ENCODE data around the gene OTUB1.

OTUB1 gene

DNA sequence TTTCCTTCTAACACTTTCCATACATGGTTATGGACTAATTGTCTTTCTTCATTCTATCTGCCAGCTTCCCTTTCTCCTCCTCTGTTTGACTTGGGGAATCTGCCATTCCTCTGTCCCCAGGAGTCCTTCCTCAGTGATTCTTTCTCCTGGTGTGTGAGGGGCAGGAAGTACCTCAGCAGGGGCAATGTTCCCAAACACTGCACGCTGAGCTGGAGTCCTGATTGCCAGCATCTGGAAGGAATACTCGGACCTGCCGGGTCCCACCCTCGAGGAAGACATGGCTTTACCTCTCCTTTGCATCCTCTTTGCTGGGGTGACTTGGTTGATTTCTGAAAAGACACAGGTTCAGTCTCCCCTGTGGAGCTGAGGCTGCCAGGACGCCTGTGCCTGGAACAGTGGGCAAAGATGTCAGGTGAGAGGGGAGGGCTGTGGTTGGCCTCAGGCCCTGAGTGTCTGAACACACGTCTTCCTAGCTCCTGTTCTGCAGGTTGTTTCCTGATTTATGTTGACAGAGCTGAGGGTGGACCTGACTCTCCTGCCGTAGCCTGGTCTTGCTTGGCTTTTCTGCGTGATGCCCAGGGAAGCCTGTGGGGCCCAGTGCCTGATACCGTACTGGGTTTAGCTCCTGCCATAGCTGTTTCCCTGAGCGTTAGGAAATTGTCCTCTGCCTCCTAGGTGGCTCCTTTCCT, 7.5 kb upstream of the OTUB1 start:
- peak overlapping the region in 1 of 2 experiments; percentile 23 for H3K23ac ChIP-seq (ENCODE audit: low read length in 2 of 2)
- 74% methylated on average over 9 of the region's 10 CpGs for WGBS
- H3K9ac ChIP-seq (ENCODE audit: low read length) = no peak overlapping the region
- H2AK5ac ChIP-seq (ENCODE audit: low read length, severe bottlenecking) = peak overlapping the region; percentile 27
- peaks cover 34% of the 10 kb centered on the region for H3K4me1 ChIP-seq (ENCODE audit: control insufficient read depth, insufficient read depth, low read depth, low read length)
- peaks cover 16% of the 10 kb centered on the region for H3K79me1 ChIP-seq (replicated peaks; ENCODE audit: low read length, poor library complexity, severe bottlenecking)
- DNase-seq = no peak
- H3K9me3 ChIP-seq (ENCODE audit: control insufficient read depth, low read length) = no peaks in the 10 kb centered on the region
- H3K27ac ChIP-seq (ENCODE audit: low read length, poor library complexity, severe bottlenecking) = no peak overlapping the region
- no peak overlapping the region for H3K4me2 ChIP-seq (ENCODE audit: low read length, poor library complexity, severe bottlenecking)
- H3K4me3 ChIP-seq (ENCODE audit: insufficient read depth in 1 of 2, low read depth in 1 of 2, low read length in 2 of 2) = no peak overlapping the region
- no peak overlapping the region for H2AFZ ChIP-seq (ENCODE audit: low read depth, low read length)
- no peak overlapping the region for H3K18ac ChIP-seq (ENCODE audit: low read depth in 1 of 2, low read length in 2 of 2)
- no peaks in the 10 kb centered on the region for H3K27me3 ChIP-seq (ENCODE audit: control insufficient read depth in 1 of 2, insufficient read depth in 1 of 2, low read length in 2 of 2)
- H4K8ac ChIP-seq (ENCODE audit: low read length) = no peak overlapping the region
- H3K4ac ChIP-seq (ENCODE audit: low read depth in 1 of 2, low read length in 2 of 2) = no peak overlapping the region
- H4K91ac ChIP-seq (ENCODE audit: low read length) = no peak overlapping the region
- peaks cover 13 to 23% of the 10 kb centered on the region in 2 experiments for H3K36me3 ChIP-seq (ENCODE audit: control insufficient read depth in 1 of 2, insufficient read depth in 2 of 2, low read depth in 1 of 2, low read length in 2 of 2)
- H2BK5ac ChIP-seq (ENCODE audit: low read depth, low read length, poor library complexity, severe bottlenecking) = no peak overlapping the region
- H2BK15ac ChIP-seq (ENCODE audit: low read depth, poor library complexity, severe bottlenecking) = no peak overlapping the region
- no peak overlapping the region for H3K14ac ChIP-seq (ENCODE audit: low read length in 2 of 2)
- no peak overlapping the region for H2BK120ac ChIP-seq (ENCODE audit: low read depth, low read length)
- H2BK12ac ChIP-seq (ENCODE audit: low read length in 2 of 2) = no peak overlapping the region

DNA sequence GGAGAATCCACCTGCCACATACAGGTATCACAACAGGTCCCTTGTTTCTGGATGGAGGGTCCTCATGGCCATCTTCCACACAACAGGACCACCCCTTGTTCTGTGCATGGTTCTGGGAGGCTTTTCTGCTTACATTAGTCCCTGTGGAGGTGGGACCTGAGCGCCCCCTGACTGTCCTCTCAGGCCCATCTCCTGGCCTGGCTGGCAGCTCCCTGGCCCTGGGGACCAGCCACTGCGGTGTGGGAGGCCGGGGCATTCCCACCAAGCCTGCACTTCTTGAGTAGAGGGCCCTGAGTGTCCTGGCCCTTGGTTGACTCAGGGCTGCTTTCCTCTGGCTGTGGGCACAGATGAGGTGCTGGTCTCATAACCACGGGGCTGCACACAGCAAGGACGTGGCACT, 6.8 kb upstream of the OTUB1 start:
- peaks cover 17% of the 10 kb centered on the region for H3K79me1 ChIP-seq (replicated peaks; ENCODE audit: low read length, poor library complexity, severe bottlenecking)
- H3K4me2 ChIP-seq (ENCODE audit: low read length, poor library complexity, severe bottlenecking) = no peak overlapping the region
- no peak overlapping the region for H2BK120ac ChIP-seq (ENCODE audit: low read depth, low read length)
- H3K14ac ChIP-seq (ENCODE audit: low read length in 2 of 2) = no peak overlapping the region
- peaks cover 13 to 23% of the 10 kb centered on the region in 2 experiments for H3K36me3 ChIP-seq (ENCODE audit: control insufficient read depth in 1 of 2, insufficient read depth in 2 of 2, low read depth in 1 of 2, low read length in 2 of 2)
- H2BK15ac ChIP-seq (ENCODE audit: low read depth, poor library complexity, severe bottlenecking) = no peak overlapping the region
- H3K18ac ChIP-seq (ENCODE audit: low read depth in 1 of 2, low read length in 2 of 2) = no peak overlapping the region
- no peak overlapping the region for H4K91ac ChIP-seq (ENCODE audit: low read length)
- H3K4ac ChIP-seq (ENCODE audit: low read depth in 1 of 2, low read length in 2 of 2) = no peak overlapping the region
- no peak overlapping the region for H3K4me3 ChIP-seq (ENCODE audit: insufficient read depth in 1 of 2, low read depth in 1 of 2, low read length in 2 of 2)
- no peak overlapping the region for H2BK5ac ChIP-seq (ENCODE audit: low read depth, low read length, poor library complexity, severe bottlenecking)
- no peak overlapping the region for H3K9ac ChIP-seq (ENCODE audit: low read length)
- 89% methylated on average over 5 of the region's 5 CpGs for WGBS
- H3K4me1 ChIP-seq (ENCODE audit: control insufficient read depth, insufficient read depth, low read depth, low read length) = peaks cover 34% of the 10 kb centered on the region
- no peak overlapping the region for H2BK12ac ChIP-seq (ENCODE audit: low read length in 2 of 2)
- no peak overlapping the region for H2AFZ ChIP-seq (ENCODE audit: low read depth, low read length)
- H3K23ac ChIP-seq (ENCODE audit: low read length in 2 of 2) = no peak overlapping the region
- no peaks in the 10 kb centered on the region for H3K27me3 ChIP-seq (ENCODE audit: control insufficient read depth in 1 of 2, insufficient read depth in 1 of 2, low read length in 2 of 2)
- no peaks in the 10 kb centered on the region for H3K9me3 ChIP-seq (ENCODE audit: control insufficient read depth, low read length)
- no peak overlapping the region for H4K8ac ChIP-seq (ENCODE audit: low read length)
- no peak overlapping the region for H2AK5ac ChIP-seq (ENCODE audit: low read length, severe bottlenecking)
- no peak for DNase-seq
- no peak overlapping the region for H3K27ac ChIP-seq (ENCODE audit: low read length, poor library complexity, severe bottlenecking)

DNA sequence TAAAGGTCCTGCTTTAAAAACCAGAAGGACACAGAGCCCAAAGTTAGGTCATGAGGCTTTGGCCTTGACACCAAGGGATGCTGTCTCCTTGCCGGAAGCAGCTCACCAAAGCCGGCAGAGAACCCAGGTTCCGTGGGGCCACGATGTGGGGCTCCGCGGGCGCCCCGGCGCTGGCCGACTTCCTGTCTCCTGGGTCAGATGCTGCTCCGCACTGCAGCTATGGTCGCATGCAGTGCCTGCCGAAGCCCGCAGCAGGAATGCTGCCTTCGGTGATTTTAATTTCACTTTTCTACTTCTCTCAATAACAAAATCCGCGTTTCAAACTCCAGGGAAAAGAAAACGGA, 454 bp upstream of the OTUB1 start:
- Histone ChIP-seq H2BK5ac (ENCODE audit: low read depth, low read length, poor library complexity, severe bottlenecking) (peak overlapping the region; percentile 51), H3K4ac (ENCODE audit: low read depth in 1 of 2, low read length in 2 of 2) (peak overlapping the region; percentile 70 to 84), H2BK15ac (ENCODE audit: low read depth, poor library complexity, severe bottlenecking) (no peak overlapping the region), H3K27me3 (ENCODE audit: control insufficient read depth in 1 of 2, insufficient read depth in 1 of 2, low read length in 2 of 2) (no peaks in the 10 kb centered on the region), H4K8ac (ENCODE audit: low read length) (peak overlapping the region; percentile 89), H2BK120ac (ENCODE audit: low read depth, low read length) (no peak overlapping the region), H3K4me1 (ENCODE audit: control insufficient read depth, insufficient read depth, low read depth, low read length) (peaks cover 33% of the 10 kb centered on the region), H3K4me3 (ENCODE audit: insufficient read depth in 1 of 2, low read depth in 1 of 2, low read length in 2 of 2) (peak overlapping the region; percentile 95 to 97), H2BK12ac (ENCODE audit: low read length in 2 of 2) (no peak overlapping the region), H3K18ac (ENCODE audit: low read depth in 1 of 2, low read length in 2 of 2) (peak overlapping the region in 1 of 2 experiments; percentile 64), H3K4me2 (ENCODE audit: low read length, poor library complexity, severe bottlenecking) (peak overlapping the region; percentile 82), H3K27ac (ENCODE audit: low read length, poor library complexity, severe bottlenecking) (peak overlapping the region; percentile 73), H2AFZ (ENCODE audit: low read depth, low read length) (peak overlapping the region; percentile 79), H3K14ac (ENCODE audit: low read length in 2 of 2) (no peak overlapping the region), H3K9me3 (ENCODE audit: control insufficient read depth, low read length) (no peaks in the 10 kb centered on the region), H3K36me3 (ENCODE audit: control insufficient read depth in 1 of 2, insufficient read depth in 2 of 2, low read depth in 1 of 2, low read length in 2 of 2) (peaks cover 23 to 30% of the 10 kb centered on the region in 2 experiments), H3K79me1 (replicated peaks; ENCODE audit: low read length, poor library complexity, severe bottlenecking) (peaks cover 40% of the 10 kb centered on the region), H3K23ac (ENCODE audit: low read length in 2 of 2) (no peak overlapping the region), H2AK5ac (ENCODE audit: low read length, severe bottlenecking) (peak overlapping the region; percentile 35), H4K91ac (ENCODE audit: low read length) (no peak overlapping the region), H3K9ac (ENCODE audit: low read length) (peak overlapping the region; percentile 96)
- 28% methylated on average over 15 of the region's 18 CpGs for WGBS
- no peak for DNase-seq

DNA sequence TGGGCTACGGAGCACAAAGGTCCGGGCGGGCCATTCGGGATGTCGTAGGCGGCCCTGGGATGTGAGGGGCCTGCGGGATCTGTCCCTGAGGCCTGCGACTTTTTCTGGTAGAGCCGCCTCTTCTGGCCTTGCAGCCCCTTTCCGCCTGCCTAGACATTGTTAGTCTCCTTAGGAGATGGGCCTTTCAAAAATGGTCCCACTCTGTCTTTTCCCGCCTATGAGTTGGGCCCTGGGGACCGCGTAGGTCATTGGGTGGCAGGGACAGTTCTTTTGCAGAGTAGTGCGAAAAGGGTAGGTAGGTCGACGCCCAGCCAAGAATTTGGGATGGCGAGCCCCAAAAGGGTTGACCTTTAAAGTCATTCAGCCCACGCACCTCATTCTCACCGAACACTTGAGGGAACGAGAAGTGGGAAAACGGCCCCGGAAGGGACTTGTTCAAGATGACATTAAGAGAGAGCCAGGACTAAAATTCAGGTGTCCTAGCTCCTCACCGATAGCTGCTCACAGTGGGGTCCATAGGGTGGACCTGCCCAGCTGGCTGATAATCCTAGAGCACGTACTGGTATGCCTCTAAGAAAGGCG, 785 bp downstream of the OTUB1 start:
- Histone ChIP-seq H2AFZ (ENCODE audit: low read depth, low read length) (no peak overlapping the region), H3K4me3 (ENCODE audit: insufficient read depth in 1 of 2, low read depth in 1 of 2, low read length in 2 of 2) (peak overlapping the region; percentile 95 to 97), H2BK12ac (ENCODE audit: low read length in 2 of 2) (no peak overlapping the region), H3K4me2 (ENCODE audit: low read length, poor library complexity, severe bottlenecking) (peak overlapping the region; percentile 60), H4K91ac (ENCODE audit: low read length) (peak overlapping the region; percentile 99), H2BK5ac (ENCODE audit: low read depth, low read length, poor library complexity, severe bottlenecking) (no peak overlapping the region), H2BK120ac (ENCODE audit: low read depth, low read length) (no peak overlapping the region), H4K8ac (ENCODE audit: low read length) (peak overlapping the region; percentile 95), H3K18ac (ENCODE audit: low read depth in 1 of 2, low read length in 2 of 2) (peak overlapping the region; percentile 1 to 15), H3K36me3 (ENCODE audit: control insufficient read depth in 1 of 2, insufficient read depth in 2 of 2, low read depth in 1 of 2, low read length in 2 of 2) (peaks cover 34 to 37% of the 10 kb centered on the region in 2 experiments), H3K14ac (ENCODE audit: low read length in 2 of 2) (peak overlapping the region in 1 of 2 experiments; percentile 19), H2AK5ac (ENCODE audit: low read length, severe bottlenecking) (no peak overlapping the region), H3K79me1 (replicated peaks; ENCODE audit: low read length, poor library complexity, severe bottlenecking) (peaks cover 43% of the 10 kb centered on the region), H3K4me1 (ENCODE audit: control insufficient read depth, insufficient read depth, low read depth, low read length) (peaks cover 31% of the 10 kb centered on the region), H3K27ac (ENCODE audit: low read length, poor library complexity, severe bottlenecking) (no peak overlapping the region), H2BK15ac (ENCODE audit: low read depth, poor library complexity, severe bottlenecking) (no peak overlapping the region), H3K4ac (ENCODE audit: low read depth in 1 of 2, low read length in 2 of 2) (peak overlapping the region; percentile 96), H3K9me3 (ENCODE audit: control insufficient read depth, low read length) (no peaks in the 10 kb centered on the region), H3K27me3 (ENCODE audit: control insufficient read depth in 1 of 2, insufficient read depth in 1 of 2, low read length in 2 of 2) (no peaks in the 10 kb centered on the region), H3K9ac (ENCODE audit: low read length) (peak overlapping the region; percentile 96), H3K23ac (ENCODE audit: low read length in 2 of 2) (no peak overlapping the region)
- no peak for DNase-seq
- 42% methylated on average over 25 of the region's 25 CpGs for WGBS

Data from mesenchymal stem cell (in vitro differentiated cells and primary cell).